ENCODE data around the gene SCART1. TPM values are rescaled to one million over a fixed set of nuclear protein-coding genes. Genes with fewer than 3 reads are reported as not detected.

The SCART1 gene
- total RNA-seq, 4 donors from 2014 or later = 1.2 to 10.7 (median 2.0) TPM

DNA sequence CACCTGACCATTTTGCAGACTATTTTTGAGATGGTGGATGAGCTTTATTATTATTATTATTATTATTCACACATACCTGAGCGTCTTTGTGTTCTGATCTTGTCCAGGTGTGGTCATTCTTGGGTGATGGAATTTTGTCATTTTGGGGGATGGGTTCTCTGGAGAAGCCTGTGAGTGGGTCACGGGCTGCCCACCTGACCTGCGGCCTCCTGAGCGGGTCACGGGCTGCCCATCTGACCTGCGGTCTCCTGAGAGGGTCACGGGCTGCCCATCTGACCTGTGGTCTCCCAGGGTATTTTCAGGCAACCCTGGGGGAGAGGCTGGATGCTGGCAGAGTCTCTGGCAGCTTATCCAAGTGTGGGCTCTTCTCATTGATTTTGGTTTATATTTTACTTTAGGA lies 7.3 kb downstream of the SCART1 start:
- Histone ChIP-seq H3K4me3 (no peak overlapping the region), H3K9me3 (no peaks in the 10 kb centered on the region), H3K27ac (no peak overlapping the region), H3K36me3 (peaks cover 9% of the 10 kb centered on the region), H3K27me3 (no peaks in the 10 kb centered on the region), H3K4me1 (no peaks in the 10 kb centered on the region)
- no peak for DNase-seq (ENCODE audit: low spot score in 2 of 2)
- 88% methylated on average over 6 of the region's 7 CpGs for WGBS
- no peak for TF ChIP-seq EP300 (IDR thresholded peaks at IDR 0.05)
- no peak for TF ChIP-seq POLR2AphosphoS5 (IDR thresholded peaks at IDR 0.05)
- TF ChIP-seq, protein P1, sequence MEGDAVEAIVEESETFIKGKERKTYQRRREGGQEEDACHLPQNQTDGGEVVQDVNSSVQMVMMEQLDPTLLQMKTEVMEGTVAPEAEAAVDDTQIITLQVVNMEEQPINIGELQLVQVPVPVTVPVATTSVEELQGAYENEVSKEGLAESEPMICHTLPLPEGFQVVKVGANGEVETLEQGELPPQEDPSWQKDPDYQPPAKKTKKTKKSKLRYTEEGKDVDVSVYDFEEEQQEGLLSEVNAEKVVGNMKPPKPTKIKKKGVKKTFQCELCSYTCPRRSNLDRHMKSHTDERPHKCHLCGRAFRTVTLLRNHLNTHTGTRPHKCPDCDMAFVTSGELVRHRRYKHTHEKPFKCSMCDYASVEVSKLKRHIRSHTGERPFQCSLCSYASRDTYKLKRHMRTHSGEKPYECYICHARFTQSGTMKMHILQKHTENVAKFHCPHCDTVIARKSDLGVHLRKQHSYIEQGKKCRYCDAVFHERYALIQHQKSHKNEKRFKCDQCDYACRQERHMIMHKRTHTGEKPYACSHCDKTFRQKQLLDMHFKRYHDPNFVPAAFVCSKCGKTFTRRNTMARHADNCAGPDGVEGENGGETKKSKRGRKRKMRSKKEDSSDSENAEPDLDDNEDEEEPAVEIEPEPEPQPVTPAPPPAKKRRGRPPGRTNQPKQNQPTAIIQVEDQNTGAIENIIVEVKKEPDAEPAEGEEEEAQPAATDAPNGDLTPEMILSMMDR (IDR thresholded peaks at IDR 0.05) = no peak
- TF ChIP-seq POLR2A (IDR thresholded peaks at IDR 0.05) = no peak

- TF ChIP-seq, protein P1 (IDR thresholded peaks at IDR 0.05) = no peak
- TF ChIP-seq POLR2AphosphoS5 (IDR thresholded peaks at IDR 0.05) (no peak), POLR2A (IDR thresholded peaks at IDR 0.05) (no peak), EP300 (IDR thresholded peaks at IDR 0.05) (no peak)
- no peak for DNase-seq (ENCODE audit: low spot score in 2 of 2)
- Histone ChIP-seq H3K36me3 (peaks cover 9% of the 10 kb centered on the region), H3K9me3 (no peaks in the 10 kb centered on the region), H3K27me3 (no peaks in the 10 kb centered on the region), H3K4me1 (no peaks in the 10 kb centered on the region), H3K27ac (no peak overlapping the region), H3K4me3 (no peak overlapping the region)
- WGBS = 82% methylated on average over 5 of the region's 8 CpGs
Measured at GRCh38 chr10:133461841-133462240, 8.1 kb downstream of the SCART1 start.

- Histone ChIP-seq H3K9me3 (no peaks in the 10 kb centered on the region), H3K36me3 (peaks cover 8% of the 10 kb centered on the region), H3K4me3 (no peak overlapping the region), H3K27me3 (no peaks in the 10 kb centered on the region), H3K27ac (no peak overlapping the region), H3K4me1 (no peaks in the 10 kb centered on the region)
- 89% methylated on average over 10 of the region's 10 CpGs for WGBS
- TF ChIP-seq, protein P1 (IDR thresholded peaks at IDR 0.05) = no peak
- TF ChIP-seq EP300 (IDR thresholded peaks at IDR 0.05) (no peak), POLR2A (IDR thresholded peaks at IDR 0.05) (no peak), POLR2AphosphoS5 (IDR thresholded peaks at IDR 0.05) (no peak)
- no peak for DNase-seq (ENCODE audit: low spot score in 2 of 2)
Measured at GRCh38 chr10:133462512-133463305, 9.0 kb downstream of the SCART1 start.

- no peak overlapping the region for H3K27ac ChIP-seq
- H3K36me3 ChIP-seq = peaks cover 11% of the 10 kb centered on the region
- no peak overlapping the region for H3K4me3 ChIP-seq
- TF ChIP-seq, protein P1 (IDR thresholded peaks at IDR 0.05) = no peak
- TF ChIP-seq POLR2A (IDR thresholded peaks at IDR 0.05) (no peak), POLR2AphosphoS5 (IDR thresholded peaks at IDR 0.05) (no peak)
- peak in 1 of 2 donors; percentile 45 for DNase-seq (ENCODE audit: low spot score in 2 of 2)
- H3K27me3 ChIP-seq = no peaks in the 10 kb centered on the region
- 100% methylated on average over 10 of the region's 12 CpGs for whole genome bisulfite sequencing
- no peaks in the 10 kb centered on the region for H3K9me3 ChIP-seq
- H3K4me1 ChIP-seq = no peaks in the 10 kb centered on the region
Measured at GRCh38 chr10:133464582-133465031, 10.9 kb downstream of the SCART1 start.

DNA sequence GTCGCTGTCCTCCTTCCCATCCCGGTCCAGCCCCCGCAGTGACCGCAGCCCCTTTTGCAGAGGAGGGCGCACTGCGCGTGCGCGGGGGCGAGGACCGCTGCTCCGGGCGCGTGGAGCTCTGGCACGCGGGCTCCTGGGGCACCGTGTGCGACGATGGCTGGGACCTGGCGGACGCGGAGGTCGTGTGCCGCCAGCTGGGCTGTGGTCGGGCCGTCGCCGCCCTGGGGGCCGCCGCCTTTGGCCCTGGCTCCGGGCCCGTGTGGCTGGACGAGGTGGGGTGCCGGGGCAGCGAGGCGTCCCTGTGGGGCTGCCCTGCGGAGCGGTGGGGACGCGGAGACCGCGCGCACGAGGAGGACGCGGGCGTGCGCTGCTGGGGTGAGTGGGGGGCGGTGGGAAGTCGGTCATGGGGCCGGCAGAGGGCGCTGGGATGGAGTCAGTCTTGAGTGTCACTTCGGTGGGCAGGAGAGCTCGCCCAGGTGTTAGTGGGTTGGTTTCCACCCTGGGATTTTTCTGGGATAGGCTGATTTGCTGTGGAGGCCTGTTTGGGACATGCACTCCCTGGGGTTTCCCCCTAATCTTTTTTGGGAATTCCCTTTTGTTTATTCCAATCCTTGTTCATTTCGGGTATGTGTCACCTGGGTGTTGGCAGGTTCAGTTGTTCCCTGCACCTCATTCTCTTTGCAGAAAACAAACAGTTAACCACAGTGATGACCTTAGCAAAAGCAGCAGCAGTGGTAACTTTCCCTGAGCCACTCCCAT lies 11.6 kb downstream of the SCART1 start:
- Histone ChIP-seq H3K27ac (no peak overlapping the region), H3K36me3 (peaks cover 11% of the 10 kb centered on the region), H3K9me3 (no peaks in the 10 kb centered on the region), H3K27me3 (no peaks in the 10 kb centered on the region), H3K4me3 (no peak overlapping the region), H3K4me1 (no peaks in the 10 kb centered on the region)
- WGBS = 21% methylated on average over 3 of the region's 55 CpGs
- peak in 1 of 2 donors; percentile 71 for DNase-seq (ENCODE audit: low spot score in 2 of 2)
- TF ChIP-seq EP300 (IDR thresholded peaks at IDR 0.05) (no peak), POLR2A (IDR thresholded peaks at IDR 0.05) (no peak), POLR2AphosphoS5 (IDR thresholded peaks at IDR 0.05) (no peak)
- TF ChIP-seq, protein P1 (IDR thresholded peaks at IDR 0.05) = no peak
